ENCODE measurements around the gene ADAMTS2.

Gene ADAMTS2

DNA sequence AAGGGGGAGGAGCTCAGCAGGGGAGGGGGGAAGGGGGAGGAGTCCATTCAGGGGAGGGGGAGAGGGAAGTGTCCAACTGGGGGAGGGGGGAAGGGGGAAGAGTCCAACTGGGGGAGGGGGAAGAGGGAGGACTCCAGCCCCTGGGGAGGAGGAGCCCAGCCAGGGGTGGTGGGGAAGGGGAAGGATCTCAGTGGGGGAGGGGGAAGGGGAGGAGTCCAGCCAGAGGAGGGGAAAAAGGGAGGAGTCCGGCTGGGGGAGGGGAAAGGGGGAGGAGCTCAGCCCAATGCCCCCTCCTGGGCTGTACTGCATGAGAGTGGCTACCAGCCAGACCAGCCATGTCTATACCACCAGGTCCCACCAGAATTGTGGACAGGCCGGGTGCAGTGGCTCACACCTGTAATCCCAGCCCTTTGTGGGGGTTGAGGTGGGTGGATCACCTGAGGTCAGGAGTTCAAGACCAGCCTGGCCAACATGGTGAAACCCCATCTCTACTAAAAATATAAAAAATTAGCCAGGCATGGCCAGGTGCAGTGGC is 30.6 kb upstream of the ADAMTS2 start:
- Histone ChIP-seq H4K12ac (ENCODE audit: low read depth, low read length) (no peak overlapping the region), H2BK12ac (ENCODE audit: low read length) (no peak overlapping the region), H3K36me3 (ENCODE audit: control insufficient read depth in 1 of 2, insufficient read depth in 2 of 2, low read length in 2 of 2) (no peaks in the 10 kb centered on the region), H3K4me3 (ENCODE audit: low read depth, low read length) (no peak overlapping the region), H3K27me3 (ENCODE audit: insufficient read depth, low read length) (no peaks in the 10 kb centered on the region), H2AK5ac (ENCODE audit: low read length) (no peak overlapping the region), H3K23ac (ENCODE audit: low read length) (no peak overlapping the region), H2AFZ (ENCODE audit: insufficient read depth, low read length, poor library complexity) (no peak overlapping the region), H4K8ac (ENCODE audit: low read depth, low read length) (no peak overlapping the region), H3K14ac (ENCODE audit: low read length) (no peak overlapping the region), H3K4me2 (ENCODE audit: low read length) (no peak overlapping the region), H3K4ac (ENCODE audit: low read depth, low read length) (no peak overlapping the region), H3K9me3 (ENCODE audit: insufficient read depth, low read depth, low read length) (peaks cover 8% of the 10 kb centered on the region), H3K9ac (ENCODE audit: low read length) (no peak overlapping the region), H4K91ac (ENCODE audit: low read depth, low read length) (no peak overlapping the region), H2BK5ac (ENCODE audit: low read depth, low read length, poor library complexity) (no peak overlapping the region), H3K79me1 (ENCODE audit: low read length) (no peaks in the 10 kb centered on the region), H3K18ac (ENCODE audit: low read length) (no peak overlapping the region), H2BK120ac (ENCODE audit: insufficient read depth, low read length, poor library complexity) (no peak overlapping the region), H3K27ac (ENCODE audit: low read depth, low read length) (no peak overlapping the region), H3K79me2 (ENCODE audit: control insufficient read depth, insufficient read depth, low read length, poor library complexity) (no peaks in the 10 kb centered on the region), H3K4me1 (ENCODE audit: control insufficient read depth in 1 of 2, insufficient read depth in 2 of 2, low read length in 2 of 2) (peaks cover 0 to 10% of the 10 kb centered on the region in 2 experiments)
- no CpG with 5 or more reads among the region's 2 CpGs for WGBS (ENCODE audit: extremely low coverage, insufficient coverage, insufficient read length)
- DNase-seq: no peak

GRCh38 chr5:179375236-179375685 is 30.0 kb upstream of the ADAMTS2 start:
- no peaks in the 10 kb centered on the region for H3K79me1 ChIP-seq (ENCODE audit: low read length)
- no peak for DNase-seq
- no peak overlapping the region for H3K9ac ChIP-seq (ENCODE audit: low read length)
- H3K18ac ChIP-seq (ENCODE audit: low read length): no peak overlapping the region
- no peak overlapping the region for H3K27ac ChIP-seq (ENCODE audit: low read depth, low read length)
- no peak overlapping the region for H2BK120ac ChIP-seq (ENCODE audit: insufficient read depth, low read length, poor library complexity)
- H4K91ac ChIP-seq (ENCODE audit: low read depth, low read length): no peak overlapping the region
- H3K4me3 ChIP-seq (ENCODE audit: low read depth, low read length): no peak overlapping the region
- H2AK5ac ChIP-seq (ENCODE audit: low read length): no peak overlapping the region
- H2BK5ac ChIP-seq (ENCODE audit: low read depth, low read length, poor library complexity): no peak overlapping the region
- no peak overlapping the region for H2BK12ac ChIP-seq (ENCODE audit: low read length)
- no peak overlapping the region for H4K12ac ChIP-seq (ENCODE audit: low read depth, low read length)
- H4K8ac ChIP-seq (ENCODE audit: low read depth, low read length): no peak overlapping the region
- no peak overlapping the region for H3K4ac ChIP-seq (ENCODE audit: low read depth, low read length)
- no peak overlapping the region for H3K14ac ChIP-seq (ENCODE audit: low read length)
- no peak overlapping the region for H2AFZ ChIP-seq (ENCODE audit: insufficient read depth, low read length, poor library complexity)
- H3K23ac ChIP-seq (ENCODE audit: low read length): no peak overlapping the region
- peaks cover 8% of the 10 kb centered on the region for H3K9me3 ChIP-seq (ENCODE audit: insufficient read depth, low read depth, low read length)
- H3K79me2 ChIP-seq (ENCODE audit: control insufficient read depth, insufficient read depth, low read length, poor library complexity): no peaks in the 10 kb centered on the region
- no peak overlapping the region for H3K4me2 ChIP-seq (ENCODE audit: low read length)
- H3K4me1 ChIP-seq (ENCODE audit: control insufficient read depth in 1 of 2, insufficient read depth in 2 of 2, low read length in 2 of 2): peaks cover 0 to 10% of the 10 kb centered on the region in 2 experiments
- no peaks in the 10 kb centered on the region for H3K36me3 ChIP-seq (ENCODE audit: control insufficient read depth in 1 of 2, insufficient read depth in 2 of 2, low read length in 2 of 2)
- WGBS (ENCODE audit: extremely low coverage, insufficient coverage, insufficient read length): no CpG with 5 or more reads among the region's 3 CpGs
- no peaks in the 10 kb centered on the region for H3K27me3 ChIP-seq (ENCODE audit: insufficient read depth, low read length)

DNA sequence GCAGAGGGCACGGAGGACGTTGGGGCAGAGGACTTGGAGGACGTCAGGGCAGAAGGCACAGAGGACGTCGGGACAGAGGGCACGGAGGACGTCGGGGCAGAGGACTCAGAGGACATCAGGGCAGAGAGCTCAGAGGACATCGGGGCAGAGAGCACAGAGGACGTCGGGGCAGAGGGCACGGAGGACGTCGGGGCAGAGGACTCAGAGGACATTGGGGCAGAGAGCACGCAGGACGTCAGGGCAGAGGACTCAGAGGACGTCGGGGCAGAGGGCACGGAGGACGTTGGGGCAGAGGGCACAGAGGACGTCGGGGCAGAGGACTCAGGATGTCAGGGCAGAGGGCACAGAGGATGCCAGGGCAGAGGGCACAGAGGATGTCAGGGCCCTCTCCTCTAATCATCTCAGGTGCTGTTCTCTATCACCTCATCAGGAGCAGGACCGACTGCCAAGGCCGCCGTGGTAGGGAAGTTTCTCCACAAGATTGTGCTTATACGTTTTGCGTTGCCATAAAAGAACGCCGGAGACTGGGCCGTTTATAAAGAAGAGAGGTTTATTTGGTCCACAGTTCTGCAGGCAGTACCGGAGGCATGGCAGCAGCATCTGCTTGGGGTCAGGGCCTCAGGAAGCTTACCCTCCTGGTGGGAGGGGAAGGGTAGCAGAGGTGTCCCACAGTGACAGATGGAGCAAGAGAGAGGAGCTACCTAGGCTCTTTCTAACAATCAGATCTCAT is 29.4 kb upstream of the ADAMTS2 start:
- H4K12ac ChIP-seq (ENCODE audit: low read depth, low read length): no peak overlapping the region
- no CpG with 5 or more reads among the region's 31 CpGs for WGBS (ENCODE audit: extremely low coverage, insufficient coverage, insufficient read length)
- H4K8ac ChIP-seq (ENCODE audit: low read depth, low read length): no peak overlapping the region
- H3K27me3 ChIP-seq (ENCODE audit: insufficient read depth, low read length): no peaks in the 10 kb centered on the region
- no peaks in the 10 kb centered on the region for H3K36me3 ChIP-seq (ENCODE audit: control insufficient read depth in 1 of 2, insufficient read depth in 2 of 2, low read length in 2 of 2)
- H3K23ac ChIP-seq (ENCODE audit: low read length): no peak overlapping the region
- no peak overlapping the region for H2BK120ac ChIP-seq (ENCODE audit: insufficient read depth, low read length, poor library complexity)
- DNase-seq: no peak
- H3K79me2 ChIP-seq (ENCODE audit: control insufficient read depth, insufficient read depth, low read length, poor library complexity): no peaks in the 10 kb centered on the region
- no peak overlapping the region for H3K27ac ChIP-seq (ENCODE audit: low read depth, low read length)
- peaks cover 5% of the 10 kb centered on the region for H3K9me3 ChIP-seq (ENCODE audit: insufficient read depth, low read depth, low read length)
- H3K9ac ChIP-seq (ENCODE audit: low read length): no peak overlapping the region
- no peak overlapping the region for H2AFZ ChIP-seq (ENCODE audit: insufficient read depth, low read length, poor library complexity)
- H3K4me1 ChIP-seq (ENCODE audit: control insufficient read depth in 1 of 2, insufficient read depth in 2 of 2, low read length in 2 of 2): peaks cover 0 to 10% of the 10 kb centered on the region in 2 experiments
- no peaks in the 10 kb centered on the region for H3K79me1 ChIP-seq (ENCODE audit: low read length)
- no peak overlapping the region for H3K4ac ChIP-seq (ENCODE audit: low read depth, low read length)
- no peak overlapping the region for H3K14ac ChIP-seq (ENCODE audit: low read length)
- H4K91ac ChIP-seq (ENCODE audit: low read depth, low read length): no peak overlapping the region
- no peak overlapping the region for H3K4me2 ChIP-seq (ENCODE audit: low read length)
- H2BK5ac ChIP-seq (ENCODE audit: low read depth, low read length, poor library complexity): no peak overlapping the region
- H2BK12ac ChIP-seq (ENCODE audit: low read length): no peak overlapping the region
- no peak overlapping the region for H2AK5ac ChIP-seq (ENCODE audit: low read length)
- H3K4me3 ChIP-seq (ENCODE audit: low read depth, low read length): peak overlapping the region; percentile 25
- H3K18ac ChIP-seq (ENCODE audit: low read length): no peak overlapping the region

DNA sequence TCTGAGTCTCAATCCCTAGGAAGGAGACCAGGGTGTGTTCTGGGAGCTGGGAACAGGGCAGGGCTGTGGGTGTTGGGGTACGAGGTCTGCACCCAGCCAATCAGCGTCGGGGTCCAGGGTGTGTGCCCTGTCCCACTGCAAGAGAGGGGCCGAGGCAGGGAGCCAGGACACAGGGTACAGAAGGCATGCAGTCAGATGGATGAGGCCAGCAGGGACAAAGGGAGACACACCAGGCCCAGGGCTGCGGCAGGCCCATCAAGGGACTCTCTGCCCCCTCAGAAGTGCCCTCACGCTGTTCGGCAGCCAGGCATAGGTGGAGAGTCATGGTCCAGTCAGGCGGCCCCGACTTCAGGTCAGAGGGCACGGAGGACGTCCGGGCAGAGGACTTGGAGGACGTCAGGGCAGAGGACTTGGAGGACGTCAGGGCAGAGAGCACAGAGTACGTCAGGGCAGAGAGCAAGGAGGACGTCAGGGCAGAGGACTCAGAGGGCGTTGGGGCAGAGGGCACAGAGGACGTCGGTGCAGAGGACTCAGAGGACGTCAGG is 28.8 kb upstream of the ADAMTS2 start:
- Histone ChIP-seq H3K9ac (ENCODE audit: low read length) (no peak overlapping the region), H2BK12ac (ENCODE audit: low read length) (no peak overlapping the region), H3K4me1 (ENCODE audit: control insufficient read depth in 1 of 2, insufficient read depth in 2 of 2, low read length in 2 of 2) (peaks cover 0 to 10% of the 10 kb centered on the region in 2 experiments), H2AK5ac (ENCODE audit: low read length) (no peak overlapping the region), H2AFZ (ENCODE audit: insufficient read depth, low read length, poor library complexity) (no peak overlapping the region), H3K4me3 (ENCODE audit: low read depth, low read length) (no peak overlapping the region), H4K12ac (ENCODE audit: low read depth, low read length) (no peak overlapping the region), H3K27me3 (ENCODE audit: insufficient read depth, low read length) (no peaks in the 10 kb centered on the region), H2BK120ac (ENCODE audit: insufficient read depth, low read length, poor library complexity) (no peak overlapping the region), H3K27ac (ENCODE audit: low read depth, low read length) (no peak overlapping the region), H3K18ac (ENCODE audit: low read length) (no peak overlapping the region), H3K14ac (ENCODE audit: low read length) (no peak overlapping the region), H3K79me1 (ENCODE audit: low read length) (no peaks in the 10 kb centered on the region), H3K4me2 (ENCODE audit: low read length) (no peak overlapping the region), H3K4ac (ENCODE audit: low read depth, low read length) (no peak overlapping the region), H3K79me2 (ENCODE audit: control insufficient read depth, insufficient read depth, low read length, poor library complexity) (no peaks in the 10 kb centered on the region), H3K23ac (ENCODE audit: low read length) (no peak overlapping the region), H3K9me3 (ENCODE audit: insufficient read depth, low read depth, low read length) (peaks cover 4% of the 10 kb centered on the region), H4K91ac (ENCODE audit: low read depth, low read length) (no peak overlapping the region), H4K8ac (ENCODE audit: low read depth, low read length) (no peak overlapping the region), H2BK5ac (ENCODE audit: low read depth, low read length, poor library complexity) (no peak overlapping the region), H3K36me3 (ENCODE audit: control insufficient read depth in 1 of 2, insufficient read depth in 2 of 2, low read length in 2 of 2) (no peaks in the 10 kb centered on the region)
- no peak for DNase-seq
- WGBS (ENCODE audit: extremely low coverage, insufficient coverage, insufficient read length): no CpG with 5 or more reads among the region's 20 CpGs
